Mucosa of rectum (tissue), 2 donors: Measurements from ENCODE around the gene ATRIP.
A peak's percentile ranks its signal among the peaks of the same experiment; 100 is the strongest.
"Not testable (repeated sequence)": the region's sequence is repeated elsewhere in the genome, so short reads cannot be mapped to it uniquely, and the experiment has no call there.

Experiments
- H3K27ac ChIP-seq, 2 donors: one replicate each; pipeline ENCODE4 v1.7.0; 2013; ENCODE audit warnings: inconsistent platforms in 2 of 2, low read depth in 2 of 2, low read length in 2 of 2
- H3K27me3 ChIP-seq, 2 donors: one replicate each; pipeline ENCODE4 v1.7.0; 2013; ENCODE audit warnings: low read length in 2 of 2; ENCODE audit not compliant: control insufficient read depth in 2 of 2, insufficient read depth in 2 of 2
- H3K36me3 ChIP-seq, 2 donors: one replicate each; pipeline ENCODE4 v1.7.0; 2013; ENCODE audit warnings: low read length in 2 of 2; ENCODE audit not compliant: control insufficient read depth in 2 of 2, insufficient read depth in 2 of 2
- H3K4me1 ChIP-seq, 2 donors: one replicate each; pipeline ENCODE4 v1.7.0; 2013; ENCODE audit warnings: low read length in 2 of 2, mild to moderate bottlenecking in 1 of 2; ENCODE audit not compliant: control insufficient read depth in 2 of 2, insufficient read depth in 2 of 2
- H3K4me3 ChIP-seq, 2 donors: one replicate each; pipeline ENCODE4 v1.7.0; 2013; ENCODE audit warnings: low read length in 2 of 2
- H3K9ac ChIP-seq, 2 donors: one replicate each; pipeline ENCODE4 v1.7.0; 2013; ENCODE audit warnings: low read length in 2 of 2, low read depth in 1 of 2, mild to moderate bottlenecking in 1 of 2
- H3K9me3 ChIP-seq, 2 donors: one replicate each; pipeline ENCODE4 v1.7.0; 2013; ENCODE audit warnings: low read length in 2 of 2; ENCODE audit not compliant: control insufficient read depth in 2 of 2
- donor health status: healthy.
- donor health status: Normal muscosa, but diverticular disease.

ATRIP gene

GRCh38 chr3:48467473-48468267, 21.1 kb downstream of the ATRIP start:
- H3K27me3 ChIP-seq: no peaks in the 10 kb centered on the region
- peak overlapping the region; percentile 84 to 86 for H3K4me3 ChIP-seq
- H3K36me3 ChIP-seq: peaks cover 22 to 38% of the 10 kb centered on the region in 2 donors
- peak overlapping the region; percentile 91 to 92 for H3K9ac ChIP-seq
- peak overlapping the region; percentile 100 for H3K27ac ChIP-seq
- no peaks in the 10 kb centered on the region for H3K9me3 ChIP-seq
- peaks cover 53 to 55% of the 10 kb centered on the region in 2 donors for H3K4me1 ChIP-seq

GRCh38 chr3:48468329-48468731, 21.8 kb downstream of the ATRIP start:
- Histone ChIP-seq H3K9me3 (no peaks in the 10 kb centered on the region), H3K27ac (peak overlapping the region; percentile 9 to 41), H3K36me3 (peaks cover 22 to 37% of the 10 kb centered on the region in 2 donors), H3K4me1 (peaks cover 57 to 58% of the 10 kb centered on the region in 2 donors), H3K27me3 (no peaks in the 10 kb centered on the region), H3K9ac (no peak overlapping the region), H3K4me3 (no peak overlapping the region)

GRCh38 chr3:48469046-48469915, 22.7 kb downstream of the ATRIP start:
- Histone ChIP-seq H3K4me3 (no peak overlapping the region), H3K4me1 (peaks cover 60 to 62% of the 10 kb centered on the region in 2 donors), H3K36me3 (peaks cover 22 to 31% of the 10 kb centered on the region in 2 donors), H3K9me3 (no peaks in the 10 kb centered on the region), H3K27me3 (no peaks in the 10 kb centered on the region), H3K27ac (no peak overlapping the region), H3K9ac (no peak overlapping the region)

DNA sequence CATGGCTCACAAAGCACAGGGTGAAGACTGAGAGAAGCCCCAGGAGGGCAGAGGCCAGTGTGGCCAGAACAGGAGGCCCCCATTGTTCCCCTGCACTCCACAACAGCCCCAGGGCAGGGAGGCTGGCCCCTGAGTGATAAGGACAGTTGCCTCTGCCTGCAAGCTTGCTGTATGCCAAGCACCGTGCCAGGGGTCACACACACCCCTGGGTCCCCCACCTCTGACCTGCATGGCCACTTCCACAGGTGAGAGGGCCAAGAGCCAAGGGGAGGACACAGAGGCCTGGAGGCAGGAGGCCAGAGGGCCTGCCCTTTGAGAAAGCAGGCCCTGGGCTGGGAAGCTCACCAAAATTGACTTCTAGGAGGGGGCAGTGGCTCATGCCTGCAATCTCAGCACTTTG, 23.7 kb downstream of the ATRIP start:
- Histone ChIP-seq H3K36me3 (peaks cover 22 to 31% of the 10 kb centered on the region in 2 donors), H3K27ac (no peak overlapping the region), H3K4me3 (no peak overlapping the region), H3K9ac (no peak overlapping the region), H3K27me3 (no peaks in the 10 kb centered on the region), H3K9me3 (no peaks in the 10 kb centered on the region), H3K4me1 (peaks cover 53 to 56% of the 10 kb centered on the region in 2 donors)

DNA sequence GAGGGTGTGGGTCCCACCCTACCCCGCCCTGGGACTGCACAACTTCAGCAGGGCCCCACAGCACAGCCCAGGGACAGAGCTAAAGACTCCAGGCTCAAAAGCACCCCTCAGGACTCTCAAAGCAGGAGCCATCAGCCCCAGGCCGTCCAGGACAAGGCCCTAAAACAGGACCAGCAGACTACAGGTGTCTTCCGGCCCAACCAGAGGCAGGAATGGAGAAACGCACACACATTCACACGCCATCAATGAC, 26.1 kb downstream of the ATRIP start:
- Histone ChIP-seq H3K27ac (peak overlapping the region; percentile 97 to 98), H3K4me3 (peak overlapping the region; percentile 85 to 97), H3K9ac (peak overlapping the region; percentile 95 to 99), H3K4me1 (peaks cover 31 to 38% of the 10 kb centered on the region in 2 donors), H3K27me3 (no peaks in the 10 kb centered on the region), H3K36me3 (peaks cover 15 to 24% of the 10 kb centered on the region in 2 donors), H3K9me3 (no peaks in the 10 kb centered on the region)

GRCh38 chr3:48472923-48473616, 26.5 kb downstream of the ATRIP start:
- H3K27ac ChIP-seq: peak overlapping the region; percentile 97 to 98
- H3K36me3 ChIP-seq: peaks cover 14 to 20% of the 10 kb centered on the region in 2 donors
- no peaks in the 10 kb centered on the region for H3K27me3 ChIP-seq
- H3K9ac ChIP-seq: peak overlapping the region; percentile 95 to 99
- peaks cover 27 to 33% of the 10 kb centered on the region in 2 donors for H3K4me1 ChIP-seq
- peak overlapping the region; percentile 85 to 97 for H3K4me3 ChIP-seq
- no peaks in the 10 kb centered on the region for H3K9me3 ChIP-seq

- peaks cover 10 to 17% of the 10 kb centered on the region in 2 donors for H3K36me3 ChIP-seq
- H3K9ac ChIP-seq: peak overlapping the region; percentile 95 to 99
- H3K9me3 ChIP-seq: no peaks in the 10 kb centered on the region
- peak overlapping the region; percentile 85 to 97 for H3K4me3 ChIP-seq
- H3K27ac ChIP-seq: peak overlapping the region; percentile 97 to 98
- peaks cover 21 to 28% of the 10 kb centered on the region in 2 donors for H3K4me1 ChIP-seq
- H3K27me3 ChIP-seq: no peaks in the 10 kb centered on the region
Observed at GRCh38 chr3:48473617-48473952, 27.0 kb downstream of the ATRIP start.

- H3K27ac ChIP-seq, H3K9me3 ChIP-seq, H3K4me3 ChIP-seq, H3K27me3 ChIP-seq, H3K9ac ChIP-seq: not testable (repeated sequence)
- Histone ChIP-seq H3K36me3 (peaks cover 6 to 12% of the 10 kb centered on the region in 2 donors), H3K4me1 (peaks cover 17 to 26% of the 10 kb centered on the region in 2 donors)
Observed at GRCh38 chr3:48474031-48474430, 27.5 kb downstream of the ATRIP start.

- H3K27ac ChIP-seq: no peak overlapping the region
- H3K4me3 ChIP-seq: no peak overlapping the region
- H3K4me1 ChIP-seq: peaks cover 15 to 20% of the 10 kb centered on the region in 2 donors
- peaks cover under 1 to 6% of the 10 kb centered on the region in 2 donors for H3K36me3 ChIP-seq
- no peaks in the 10 kb centered on the region for H3K27me3 ChIP-seq
- H3K9ac ChIP-seq: no peak overlapping the region
- H3K9me3 ChIP-seq: no peaks in the 10 kb centered on the region
Observed at GRCh38 chr3:48474619-48475018, 28.1 kb downstream of the ATRIP start.

DNA sequence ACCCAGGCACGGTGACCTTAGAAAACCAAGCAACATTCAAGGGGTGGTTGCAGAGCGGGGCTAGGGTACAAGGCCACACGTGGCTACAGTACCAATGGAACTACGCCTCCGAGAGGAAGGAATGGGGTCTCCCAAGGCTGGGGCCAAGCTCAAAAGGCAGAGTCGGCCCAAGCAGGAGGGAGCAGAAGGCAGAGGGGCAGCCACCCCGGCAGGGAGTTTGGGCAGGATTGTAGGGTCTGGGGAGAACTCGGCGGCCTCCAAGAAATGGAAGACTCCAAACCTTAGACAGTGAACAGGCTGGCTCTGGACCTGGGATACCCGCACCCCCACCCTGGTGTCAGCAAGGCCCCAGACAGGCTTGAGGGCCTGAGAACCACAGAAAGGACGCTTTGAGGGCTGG, 28.7 kb downstream of the ATRIP start:
- Histone ChIP-seq H3K27ac (no peak overlapping the region), H3K9me3 (no peaks in the 10 kb centered on the region), H3K4me3 (no peak overlapping the region), H3K9ac (no peak overlapping the region), H3K4me1 (peaks cover 15 to 17% of the 10 kb centered on the region in 2 donors), H3K27me3 (no peaks in the 10 kb centered on the region), H3K36me3 (peaks cover 0 to under 1% of the 10 kb centered on the region in 2 donors)
